HepG2 (cell line): ENCODE measurements around the gene GPR137. TPM values are rescaled to one million over a fixed set of nuclear protein-coding genes. Genes with fewer than 3 reads are reported as not detected.

Experiments used
- ARNT2 ChIP-seq: sonication (generic); formaldehyde crosslinking; IDR thresholded peaks from 2 replicates; pipeline ENCODE4 v1.8.0; 2022; ENCODE audit warnings: mild to moderate bottlenecking, low read depth, missing genetic modification reagents, moderate library complexity
- CC2D1A ChIP-seq: sonication (generic); formaldehyde crosslinking; IDR thresholded peaks from 2 replicates; pipeline ENCODE4 v1.8.1; 2023; ENCODE audit warnings: mild to moderate bottlenecking, missing genetic modification reagents
- CEBPB ChIP-seq: IDR thresholded peaks from 2 replicates; pipeline ENCODE4 v1.6.1; 2011; ENCODE audit warnings: low read depth, low read length, improper control_type of control experiment, borderline replicate concordance
- CENPT ChIP-seq: sonication (generic); formaldehyde crosslinking; IDR thresholded peaks from 2 replicates; pipeline ENCODE4 v1.8.0; 2022; ENCODE audit warnings: low read depth, mild to moderate bottlenecking, moderate library complexity, missing genetic modification reagents
- FOXC1 ChIP-seq: sonication (generic); formaldehyde crosslinking; IDR thresholded peaks from 2 replicates; pipeline ENCODE4 v1.8.0; 2022; ENCODE audit warnings: mild to moderate bottlenecking, missing genetic modification reagents, borderline replicate concordance
- IKZF1 ChIP-seq: fragments of 450-650 bp; IDR thresholded peaks from 2 replicates; pipeline ENCODE4 v1.7.1; 2016
- JUNB ChIP-seq: sonication (generic); formaldehyde crosslinking; IDR thresholded peaks from 2 replicates; pipeline ENCODE4 v1.8.0; 2022; ENCODE audit warnings: missing genetic modification reagents, mild to moderate bottlenecking, borderline replicate concordance
- KAT2B ChIP-seq: fragments of 150-350 bp; IDR thresholded peaks from 2 replicates; pipeline ENCODE4 v1.6.1; 2014; ENCODE audit warnings: low read depth, low read length, borderline replicate concordance
- PAX8 ChIP-seq: sonication (generic); formaldehyde crosslinking; IDR thresholded peaks from 2 replicates; pipeline ENCODE4 v1.8.0; 2022; ENCODE audit warnings: mild to moderate bottlenecking, missing genetic modification reagents, borderline replicate concordance
- SIN3A ChIP-seq: IDR thresholded peaks from 2 replicates; pipeline ENCODE4 v1.6.1; 2011; ENCODE audit warnings: low read depth, mild to moderate bottlenecking, control low read depth, low read length, borderline replicate concordance
- TCF12 ChIP-seq, 2 experiments: fragments of 450-650 bp in 1 of 2; sonication (generic) in 1 of 2; formaldehyde crosslinking in 1 of 2; IDR thresholded peaks; 2 replicates each; pipeline versions ENCODE4 v1.6.1 to v1.8.0; 2017 to 2022; ENCODE audit warnings: antibody characterized with exemption in 1 of 2, mild to moderate bottlenecking in 1 of 2, missing genetic modification reagents in 1 of 2, moderate library complexity in 1 of 2
- TCF7 ChIP-seq: sonication (generic); IDR thresholded peaks from 2 replicates; pipeline ENCODE4 v1.6.1; 2016; ENCODE audit warnings: antibody characterized with exemption, low read depth
- ZBTB42 ChIP-seq: sonication (generic); formaldehyde crosslinking; IDR thresholded peaks from 2 replicates; pipeline ENCODE4 v1.5.0; 2020; ENCODE audit warnings: mild to moderate bottlenecking, missing genetic modification reagents
- ZKSCAN1 ChIP-seq: fragments of 150-350 bp; IDR thresholded peaks from 2 replicates; pipeline ENCODE4 v1.6.1; 2014; ENCODE audit warnings: low read length
- ZMAT5 ChIP-seq: sonication (generic); formaldehyde crosslinking; IDR thresholded peaks from 2 replicates; pipeline ENCODE4 v1.5.0; 2020; ENCODE audit warnings: mild to moderate bottlenecking, low read depth, missing genetic modification reagents, borderline replicate concordance
- ZNF24 ChIP-seq: fragments of 450-650 bp; IDR thresholded peaks from 2 replicates; pipeline ENCODE4 v1.6.1; 2017; ENCODE audit warnings: antibody characterized with exemption, mild to moderate bottlenecking
- ZNF329 ChIP-seq: sonication (generic); formaldehyde crosslinking; IDR thresholded peaks from 2 replicates; pipeline ENCODE4 v1.9.0; 2021; ENCODE audit warnings: low read depth, mild to moderate bottlenecking, missing genetic modification reagents
- ZNF644 ChIP-seq: IDR thresholded peaks from 2 replicates; pipeline ENCODE4 v1.6.1; 2016; ENCODE audit warnings: low read depth
- ZNF703 ChIP-seq: sonication (generic); formaldehyde crosslinking; IDR thresholded peaks from 2 replicates; pipeline ENCODE4 v1.5.1; 2020; ENCODE audit warnings: missing genetic modification reagents, mild to moderate bottlenecking, moderate library complexity, borderline replicate concordance
- polyA plus RNA-seq, 8 experiments: library from polyadenylated mRNA; depleted of rRNA in 3 of 8; stranded (reverse) in 7 of 8; unstranded in 1 of 8; fragments of >200 nt; fragmentation: Illumina TruSeq in 4 of 8; extraction: Trizol in 4 of 8; gene quantifications; 2 replicates each; pipeline versions ENCODE4 v1.2.1 to v1.2.3, GENCODE V29; 2011 to 2016; ENCODE audit warnings: low read depth in 4 of 8, missing spikeins in 1 of 8, mixed read lengths in 1 of 8; ENCODE audit not compliant: insufficient read depth in 1 of 8
- total RNA-seq, 5 experiments: library from RNA; depleted of rRNA; stranded (reverse); fragments of >200 nt; fragmentation: Illumina TruSeq; extraction: Trizol; gene quantifications; 2 replicates each; pipeline ENCODE4 v1.2.3, GENCODE V29; 2016; ENCODE audit warnings: low read depth in 1 of 5
- TF ChIP-seq, protein P1 (sequence below): sonication (generic); formaldehyde crosslinking; conservative IDR thresholded peaks from 2 replicates; pipeline ENCODE4 v1.8.1; 2023; ENCODE audit warnings: missing genetic modification reagents
- TF ChIP-seq, protein P2 (sequence below): sonication (generic); formaldehyde crosslinking; IDR thresholded peaks from 2 replicates; pipeline ENCODE4 v1.8.0; 2022; ENCODE audit warnings: mild to moderate bottlenecking, missing genetic modification reagents
- TF ChIP-seq, protein P3 (sequence below): sonication (generic); formaldehyde crosslinking; IDR thresholded peaks from 2 replicates; pipeline ENCODE4 v1.5.1; 2020; ENCODE audit warnings: mild to moderate bottlenecking, missing genetic modification reagents

GPR137 gene
- total and polyA plus RNA-seq, 2 of the 13 experiments (the other 11 are each of a cell fraction or from before 2014, with no cell fraction given) = 8.5 to 13.2 TPM

GRCh38 chr11:64240435-64241240 is 45.0 kb upstream of the GPR137 start, which contains the start of gene FKBP2 (continued):
- TF ChIP-seq, protein P1, sequence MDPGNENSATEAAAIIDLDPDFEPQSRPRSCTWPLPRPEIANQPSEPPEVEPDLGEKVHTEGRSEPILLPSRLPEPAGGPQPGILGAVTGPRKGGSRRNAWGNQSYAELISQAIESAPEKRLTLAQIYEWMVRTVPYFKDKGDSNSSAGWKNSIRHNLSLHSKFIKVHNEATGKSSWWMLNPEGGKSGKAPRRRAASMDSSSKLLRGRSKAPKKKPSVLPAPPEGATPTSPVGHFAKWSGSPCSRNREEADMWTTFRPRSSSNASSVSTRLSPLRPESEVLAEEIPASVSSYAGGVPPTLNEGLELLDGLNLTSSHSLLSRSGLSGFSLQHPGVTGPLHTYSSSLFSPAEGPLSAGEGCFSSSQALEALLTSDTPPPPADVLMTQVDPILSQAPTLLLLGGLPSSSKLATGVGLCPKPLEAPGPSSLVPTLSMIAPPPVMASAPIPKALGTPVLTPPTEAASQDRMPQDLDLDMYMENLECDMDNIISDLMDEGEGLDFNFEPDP (CRISPR knock-in tag) = no peak
- TF ChIP-seq ZNF24 (no peak), ZMAT5 (CRISPR knock-in tag) (no peak), ZNF644 (CRISPR knock-in tag) (no peak), CEBPB (no peak), SIN3A (peak; percentile 49; the same call in 1 of the 2 replicates), IKZF1 (no peak), TCF12 (IDR thresholded peaks at IDR 0.05) (no peak), TCF12 (CRISPR knock-in tag; IDR thresholded peaks at IDR 0.05) (no peak), JUNB (CRISPR knock-in tag) (no peak), CENPT (CRISPR knock-in tag) (no peak), PAX8 (CRISPR knock-in tag) (no peak), ZBTB42 (CRISPR knock-in tag) (peak; percentile 73; the same call in 1 of the 2 replicates), CC2D1A (CRISPR knock-in tag) (no peak), TCF7 (no peak), FOXC1 (CRISPR knock-in tag) (no peak; the same call in 1 of the 2 replicates), ZNF329 (CRISPR knock-in tag) (0 out of 2 replicates have a peak, but pooled peaks have one; percentile 28), ZNF703 (no peak; the same call in 1 of the 2 replicates), ARNT2 (no peak), KAT2B (no peak), ZKSCAN1 (no peak)
- TF ChIP-seq, protein P2, sequence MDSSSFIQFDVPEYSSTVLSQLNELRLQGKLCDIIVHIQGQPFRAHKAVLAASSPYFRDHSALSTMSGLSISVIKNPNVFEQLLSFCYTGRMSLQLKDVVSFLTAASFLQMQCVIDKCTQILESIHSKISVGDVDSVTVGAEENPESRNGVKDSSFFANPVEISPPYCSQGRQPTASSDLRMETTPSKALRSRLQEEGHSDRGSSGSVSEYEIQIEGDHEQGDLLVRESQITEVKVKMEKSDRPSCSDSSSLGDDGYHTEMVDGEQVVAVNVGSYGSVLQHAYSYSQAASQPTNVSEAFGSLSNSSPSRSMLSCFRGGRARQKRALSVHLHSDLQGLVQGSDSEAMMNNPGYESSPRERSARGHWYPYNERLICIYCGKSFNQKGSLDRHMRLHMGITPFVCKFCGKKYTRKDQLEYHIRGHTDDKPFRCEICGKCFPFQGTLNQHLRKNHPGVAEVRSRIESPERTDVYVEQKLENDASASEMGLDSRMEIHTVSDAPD (CRISPR knock-in tag) = no peak
- TF ChIP-seq, protein P3, sequence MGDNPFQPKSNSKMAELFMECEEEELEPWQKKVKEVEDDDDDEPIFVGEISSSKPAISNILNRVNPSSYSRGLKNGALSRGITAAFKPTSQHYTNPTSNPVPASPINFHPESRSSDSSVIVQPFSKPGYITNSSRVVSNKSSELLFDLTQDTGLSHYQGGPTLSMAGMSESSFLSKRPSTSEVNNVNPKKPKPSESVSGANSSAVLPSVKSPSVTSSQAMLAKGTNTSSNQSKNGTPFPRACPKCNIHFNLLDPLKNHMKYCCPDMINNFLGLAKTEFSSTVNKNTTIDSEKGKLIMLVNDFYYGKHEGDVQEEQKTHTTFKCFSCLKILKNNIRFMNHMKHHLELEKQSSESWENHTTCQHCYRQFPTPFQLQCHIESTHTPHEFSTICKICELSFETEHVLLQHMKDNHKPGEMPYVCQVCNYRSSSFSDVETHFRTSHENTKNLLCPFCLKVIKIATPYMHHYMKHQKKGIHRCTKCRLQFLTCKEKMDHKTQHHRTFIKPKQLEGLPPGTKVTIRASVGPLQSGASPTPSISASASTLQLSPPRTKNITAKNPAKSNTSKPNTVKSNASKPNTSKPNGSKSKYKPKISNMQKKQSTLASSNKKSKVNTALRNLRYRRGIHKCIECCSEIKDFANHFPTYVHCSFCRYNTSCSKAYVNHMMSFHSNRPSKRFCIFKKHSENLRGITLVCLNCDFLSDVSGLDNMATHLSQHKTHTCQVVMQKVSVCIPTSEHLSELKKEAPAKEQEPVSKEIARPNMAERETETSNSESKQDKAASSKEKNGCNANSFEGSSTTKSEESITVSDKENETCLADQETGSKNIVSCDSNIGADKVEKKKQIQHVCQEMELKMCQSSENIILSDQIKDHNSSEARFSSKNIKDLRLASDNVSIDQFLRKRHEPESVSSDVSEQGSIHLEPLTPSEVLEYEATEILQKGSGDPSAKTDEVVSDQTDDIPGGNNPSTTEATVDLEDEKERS (CRISPR knock-in tag) = no peak
